Epithelial cell of esophagus (primary cell): ENCODE results near the gene PSMD11.
A peak's percentile ranks its signal among the peaks of the same experiment; 100 is the strongest.

Experiments used
- DNase-seq: peaks from one replicate; pipeline ENCODE4 v3.0.0; 2010; ENCODE audit warnings: low read depth
- H3K4me3 ChIP-seq: 2 replicates; pipeline ENCODE4 v1.5.1; 2011; ENCODE audit warnings: mild to moderate bottlenecking, low read length, control low read depth
- CTCF ChIP-seq: IDR thresholded peaks from 2 replicates; pipeline ENCODE4 v1.5.1; 2011; ENCODE audit warnings: low read depth, mild to moderate bottlenecking, low read length, control low read depth, inconsistent platforms; ENCODE audit not compliant: insufficient read depth; ENCODE audit errors: missing control alignments

The PSMD11 gene

GRCh38 chr17:32485261-32486110 is 41.2 kb downstream of the PSMD11 start:
- TF ChIP-seq CTCF, result no peak
- H3K4me3 ChIP-seq, result no peak overlapping the region
- no peak for DNase-seq

- DNase-seq, result peak; percentile 88
- peak overlapping the region; percentile 31 for H3K4me3 ChIP-seq
- TF ChIP-seq CTCF, result no peak
These were observed 41.9 kb downstream of the PSMD11 start for GRCh38 chr17:32486111-32486700.

DNA sequence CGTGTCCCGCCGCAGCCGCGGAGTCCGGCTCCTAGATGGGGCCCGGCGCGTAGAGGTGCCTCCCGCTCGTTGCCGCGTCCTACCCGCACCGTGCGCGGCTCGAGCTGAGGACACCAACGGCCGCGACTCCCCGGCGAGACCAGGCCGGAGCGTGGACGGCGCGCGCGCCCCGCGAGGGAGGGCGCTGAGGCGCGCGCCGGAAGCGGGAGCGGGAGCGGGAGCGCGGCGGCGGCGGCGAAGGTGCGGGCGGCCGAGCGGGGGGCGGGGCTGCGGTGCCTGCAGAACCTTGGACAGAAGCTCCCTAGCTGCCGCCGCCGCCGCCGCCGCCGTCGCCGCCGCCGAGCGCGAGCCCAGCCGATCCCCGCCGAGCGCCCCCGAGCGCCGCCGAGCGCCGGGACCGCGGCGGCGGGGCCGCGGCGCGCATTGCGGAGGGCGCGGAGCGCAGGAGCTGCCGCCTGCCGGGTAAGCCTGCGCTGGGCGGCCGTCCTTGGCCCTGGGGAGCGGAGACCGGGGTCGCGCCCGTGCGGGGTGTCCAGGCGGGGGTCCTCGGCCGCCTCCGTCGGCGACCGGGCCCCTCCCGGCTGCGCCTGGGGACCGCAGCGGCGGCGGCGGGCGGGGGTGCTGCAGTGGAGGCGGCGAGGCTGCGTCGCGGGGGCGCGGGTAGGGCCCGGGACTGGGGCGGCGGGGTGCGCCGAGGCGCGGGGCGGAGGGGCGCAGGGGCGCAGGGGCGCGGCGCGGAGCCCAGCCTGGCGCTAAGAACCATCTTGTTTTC is 42.6 kb downstream of the PSMD11 start, which contains the start of gene CDK5R1:
Gene CDK5R1, plus strand, starts transcription at position 293 of the 772 bp plus-strand sequence. CDS start 628 bp downstream, outside the sequence.
- H3K4me3 ChIP-seq, result peak within 1 kb of the TSS; percentile 54
- TF ChIP-seq CTCF, result no peak
- peak; percentile 82 for DNase-seq

DNA sequence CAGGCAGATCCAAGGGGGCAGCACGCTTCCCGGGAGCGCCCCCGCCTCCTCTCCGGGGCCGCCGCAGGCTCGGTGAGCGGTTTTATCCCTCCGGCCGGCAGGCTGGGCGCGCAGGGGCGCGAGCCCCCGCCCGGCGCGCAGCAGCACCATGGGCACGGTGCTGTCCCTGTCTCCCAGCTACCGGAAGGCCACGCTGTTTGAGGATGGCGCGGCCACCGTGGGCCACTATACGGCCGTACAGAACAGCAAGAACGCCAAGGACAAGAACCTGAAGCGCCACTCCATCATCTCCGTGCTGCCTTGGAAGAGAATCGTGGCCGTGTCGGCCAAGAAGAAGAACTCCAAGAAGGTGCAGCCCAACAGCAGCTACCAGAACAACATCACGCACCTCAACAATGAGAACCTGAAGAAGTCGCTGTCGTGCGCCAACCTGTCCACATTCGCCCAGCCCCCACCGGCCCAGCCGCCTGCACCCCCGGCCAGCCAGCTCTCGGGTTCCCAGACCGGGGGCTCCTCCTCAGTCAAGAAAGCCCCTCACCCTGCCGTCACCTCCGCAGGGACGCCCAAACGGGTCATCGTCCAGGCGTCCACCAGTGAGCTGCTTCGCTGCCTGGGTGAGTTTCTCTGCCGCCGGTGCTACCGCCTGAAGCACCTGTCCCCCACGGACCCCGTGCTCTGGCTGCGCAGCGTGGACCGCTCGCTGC is 43.3 kb downstream of the PSMD11 start:
- TF ChIP-seq CTCF, result no peak
- H3K4me3 ChIP-seq, result peak overlapping the region; percentile 54
- DNase-seq, result peak; percentile 45

DNA sequence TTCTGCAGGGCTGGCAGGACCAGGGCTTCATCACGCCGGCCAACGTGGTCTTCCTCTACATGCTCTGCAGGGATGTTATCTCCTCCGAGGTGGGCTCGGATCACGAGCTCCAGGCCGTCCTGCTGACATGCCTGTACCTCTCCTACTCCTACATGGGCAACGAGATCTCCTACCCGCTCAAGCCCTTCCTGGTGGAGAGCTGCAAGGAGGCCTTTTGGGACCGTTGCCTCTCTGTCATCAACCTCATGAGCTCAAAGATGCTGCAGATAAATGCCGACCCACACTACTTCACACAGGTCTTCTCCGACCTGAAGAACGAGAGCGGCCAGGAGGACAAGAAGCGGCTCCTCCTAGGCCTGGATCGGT is 43.9 kb downstream of the PSMD11 start:
- DNase-seq, result no peak
- TF ChIP-seq CTCF, result no peak
- H3K4me3 ChIP-seq, result peak overlapping the region; percentile 54

DNA sequence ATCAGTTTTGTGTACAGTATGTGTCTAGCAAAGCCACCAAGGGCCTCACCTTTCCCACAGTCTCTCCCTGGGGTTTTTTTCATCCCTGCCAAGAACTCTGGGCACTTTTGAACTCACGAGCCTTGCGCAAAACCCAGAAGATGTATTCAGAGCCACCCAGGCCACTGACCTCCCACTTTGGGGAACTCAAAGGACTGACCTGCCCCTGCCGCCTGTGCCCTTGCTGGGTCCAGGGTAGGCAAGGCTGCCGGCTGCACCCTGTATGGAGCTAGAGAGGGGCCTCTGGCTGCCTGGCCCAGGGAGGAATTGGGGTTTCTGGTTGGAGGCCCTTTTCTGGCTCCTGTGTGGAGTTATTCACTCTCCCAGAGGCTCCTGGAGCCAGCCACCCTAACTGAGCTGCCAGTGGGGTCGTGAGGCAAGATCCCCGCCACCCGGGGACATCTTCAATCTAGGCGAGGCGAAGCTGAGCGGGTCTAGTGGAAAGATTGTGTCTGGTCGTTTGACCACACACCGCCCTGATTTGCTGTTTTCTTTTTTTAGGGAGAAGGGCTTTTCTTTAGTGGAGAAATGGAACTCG is 44.4 kb downstream of the PSMD11 start:
- TF ChIP-seq CTCF, result no peak
- peak overlapping the region; percentile 54 for H3K4me3 ChIP-seq
- no peak for DNase-seq
